ENCODE results near the gene MRPS18A. TPM values are rescaled to one million over a fixed set of nuclear protein-coding genes. Genes with fewer than 3 reads are reported as not detected.

The MRPS18A gene
- total RNA-seq, 1 donor from 2014 or later = 34.5 TPM

- no peak overlapping the region for H3K27ac Mint-ChIP-seq
- no peak for DNase-seq (ENCODE audit: low spot score)
- Histone ChIP-seq H4K20me1 (ENCODE audit: low read depth) (no peaks in the 10 kb centered on the region), H3K4me3 (no peak overlapping the region), H3K4me2 (no peak overlapping the region), H3K79me2 (ENCODE audit: low read depth) (no peaks in the 10 kb centered on the region), H2AFZ (replicated peaks) (no peak overlapping the region), H3K36me3 (no peaks in the 10 kb centered on the region), H3K27me3 (no peaks in the 10 kb centered on the region), H3K9me3 (ENCODE audit: low read depth) (no peaks in the 10 kb centered on the region), H3F3A (ENCODE audit: low read depth) (no peaks in the 10 kb centered on the region), H3K9ac (no peak overlapping the region), H3K4me1 (peaks cover 10% of the 10 kb centered on the region), H3K27ac (no peak overlapping the region)
- H3K9me3 Mint-ChIP-seq = no peaks in the 10 kb centered on the region
- TF ChIP-seq EZH2 (IDR thresholded peaks at IDR 0.05) (no peak), EZH2phosphoT487 (IDR thresholded peaks at IDR 0.05) (no peak), CTCF (IDR thresholded peaks at IDR 0.05) (no peak)
- no peaks in the 10 kb centered on the region for H3K36me3 Mint-ChIP-seq
- peaks cover 12% of the 10 kb centered on the region for H3K27me3 Mint-ChIP-seq (ENCODE audit: insufficient read depth, low read depth)
- no peak overlapping the region for H3K4me3 Mint-ChIP-seq
- peaks cover 23% of the 10 kb centered on the region for H3K4me1 Mint-ChIP-seq
Observed at GRCh38 chr6:43717822-43718221, 30.2 kb upstream of the MRPS18A start.

GRCh38 chr6:43717389-43717788 lies 29.8 kb upstream of the MRPS18A start:
- H2AFZ ChIP-seq (replicated peaks) = no peak overlapping the region
- no peaks in the 10 kb centered on the region for H3F3A ChIP-seq (ENCODE audit: low read depth)
- Mint-ChIP-seq H3K36me3 (no peaks in the 10 kb centered on the region), H3K27ac (peak overlapping the region; percentile 31), H3K9me3 (no peaks in the 10 kb centered on the region), H3K4me3 (peak overlapping the region; percentile 2), H3K4me1 (peaks cover 26% of the 10 kb centered on the region), H3K27me3 (ENCODE audit: insufficient read depth, low read depth) (peaks cover 13% of the 10 kb centered on the region)
- no peaks in the 10 kb centered on the region for H3K9me3 ChIP-seq (ENCODE audit: low read depth)
- no peak for DNase-seq (ENCODE audit: low spot score)
- no peak overlapping the region for H3K27ac ChIP-seq
- no peaks in the 10 kb centered on the region for H3K79me2 ChIP-seq (ENCODE audit: low read depth)
- no peaks in the 10 kb centered on the region for H3K36me3 ChIP-seq
- peaks cover 10% of the 10 kb centered on the region for H3K4me1 ChIP-seq
- TF ChIP-seq EZH2 (IDR thresholded peaks at IDR 0.05) (no peak), EZH2phosphoT487 (IDR thresholded peaks at IDR 0.05) (no peak), CTCF (IDR thresholded peaks at IDR 0.05) (no peak)
- no peak overlapping the region for H3K9ac ChIP-seq
- no peaks in the 10 kb centered on the region for H3K27me3 ChIP-seq
- H4K20me1 ChIP-seq (ENCODE audit: low read depth) = no peaks in the 10 kb centered on the region
- no peak overlapping the region for H3K4me3 ChIP-seq
- no peak overlapping the region for H3K4me2 ChIP-seq

GRCh38 chr6:43716099-43716498 lies 28.5 kb upstream of the MRPS18A start:
- Histone ChIP-seq H3K4me1 (peaks cover 10% of the 10 kb centered on the region), H3K4me2 (no peak overlapping the region), H3K4me3 (no peak overlapping the region), H3K9me3 (ENCODE audit: low read depth) (no peaks in the 10 kb centered on the region), H3K36me3 (no peaks in the 10 kb centered on the region), H3K9ac (no peak overlapping the region), H3F3A (ENCODE audit: low read depth) (no peaks in the 10 kb centered on the region), H3K79me2 (ENCODE audit: low read depth) (no peaks in the 10 kb centered on the region), H3K27me3 (no peaks in the 10 kb centered on the region), H3K27ac (no peak overlapping the region), H4K20me1 (ENCODE audit: low read depth) (no peaks in the 10 kb centered on the region), H2AFZ (replicated peaks) (no peak overlapping the region)
- peaks cover 26% of the 10 kb centered on the region for H3K4me1 Mint-ChIP-seq
- no peak for TF ChIP-seq CTCF (IDR thresholded peaks at IDR 0.05)
- TF ChIP-seq EZH2 (IDR thresholded peaks at IDR 0.05) = no peak
- TF ChIP-seq EZH2phosphoT487 (IDR thresholded peaks at IDR 0.05) = no peak
- H3K36me3 Mint-ChIP-seq = no peaks in the 10 kb centered on the region
- no peak overlapping the region for H3K27ac Mint-ChIP-seq
- peaks cover 13% of the 10 kb centered on the region for H3K27me3 Mint-ChIP-seq (ENCODE audit: insufficient read depth, low read depth)
- no peaks in the 10 kb centered on the region for H3K9me3 Mint-ChIP-seq
- no peak overlapping the region for H3K4me3 Mint-ChIP-seq
- no peak for DNase-seq (ENCODE audit: low spot score)
